Type B pancreatic cell (in vitro differentiated cells): ENCODE data around the gene CLDN7. TPM values are rescaled to one million over a fixed set of nuclear protein-coding genes. Genes with fewer than 3 reads are reported as not detected.
"Not testable (repeated sequence)": the region's sequence is repeated elsewhere in the genome, so short reads cannot be mapped to it uniquely, and the experiment has no call there.

Experiments
- DNase-seq: peaks from one replicate; pipeline ENCODE4 v3.0.0; 2021; ENCODE audit warnings: mixed read lengths; ENCODE audit not compliant: unreplicated experiment; ENCODE audit errors: extremely low spot score
- H3K27ac Mint-ChIP-seq: 2 replicates; pipeline ENCODE4 v1.8.0; 2021; ENCODE audit warnings: mild to moderate bottlenecking, mixed read lengths
- H3K27me3 Mint-ChIP-seq: 2 replicates; pipeline ENCODE4 v1.8.0; 2021; ENCODE audit warnings: mixed read lengths
- H3K36me3 Mint-ChIP-seq: 2 replicates; pipeline ENCODE4 v1.8.0; 2021; ENCODE audit warnings: mixed read lengths
- H3K4me1 Mint-ChIP-seq: one replicate; pipeline ENCODE4 v1.8.0; 2021; ENCODE audit warnings: mixed read lengths; ENCODE audit not compliant: unreplicated experiment
- H3K4me3 Mint-ChIP-seq: 2 replicates; pipeline ENCODE4 v1.8.0; 2021; ENCODE audit warnings: mild to moderate bottlenecking, mixed read lengths
- H3K9me3 Mint-ChIP-seq: 2 replicates; pipeline ENCODE4 v1.8.0; 2021; ENCODE audit warnings: mixed read lengths
- total RNA-seq: library from RNA; stranded (reverse); gene quantifications from 2 replicates; pipeline ENCODE4 v1.2.1, GENCODE V29; 2021; ENCODE audit warnings: low replicate concordance
- TF ChIP-seq, protein P1 (sequence below): fragments of 200-600 bp; sonication (generic); conservative IDR thresholded peaks from 2 replicates; pipeline ENCODE4 v1.5.0; 2021; ENCODE audit warnings: antibody characterized with exemption, mild to moderate bottlenecking

CLDN7 gene
- total RNA-seq, 1 donor from 2014 or later = 118 TPM

DNA sequence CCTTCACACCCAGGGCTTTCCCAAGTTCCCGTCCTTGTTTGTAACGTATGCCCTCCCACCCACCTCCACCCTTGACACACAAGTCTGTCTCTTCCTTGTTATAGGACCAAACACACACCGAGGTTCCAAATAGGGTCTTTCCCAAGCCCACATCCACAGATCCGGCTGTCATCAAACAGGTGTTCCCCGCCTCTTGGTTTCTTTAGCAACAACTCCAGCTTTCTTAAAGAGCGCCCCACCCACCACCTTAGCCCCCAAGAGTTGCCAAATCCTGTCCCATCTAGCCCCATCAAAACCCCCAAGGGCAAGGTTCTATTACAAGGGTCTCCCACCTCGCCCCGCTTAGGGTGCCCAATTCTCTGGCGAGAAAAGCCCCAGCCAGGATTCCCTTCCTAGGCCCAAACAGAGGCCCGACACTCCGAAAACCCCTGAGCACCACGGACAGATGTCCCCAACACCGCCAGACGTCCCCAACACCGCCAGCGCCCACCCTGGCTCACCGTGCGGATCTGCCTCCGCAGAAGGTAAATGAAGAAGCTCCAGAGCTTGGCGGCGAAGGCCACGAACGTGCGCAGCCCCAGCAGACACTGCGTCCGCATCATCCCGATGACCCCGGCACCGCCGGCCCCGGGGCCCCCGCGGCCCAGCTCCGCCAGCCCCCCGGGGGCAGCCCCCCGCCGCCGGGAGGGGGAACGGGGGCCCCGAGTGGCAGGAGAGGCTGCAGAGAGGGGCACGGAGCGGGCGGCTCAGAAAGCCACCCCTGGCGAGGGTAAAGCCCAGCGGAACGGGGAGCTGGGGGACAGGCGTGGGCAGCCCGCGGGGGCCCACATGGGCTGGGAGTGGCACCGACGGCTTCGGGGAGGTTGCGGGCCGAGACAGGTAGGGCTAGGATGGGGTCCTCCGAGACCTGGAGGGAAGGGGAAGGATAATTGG lies 11.3 kb downstream of the CLDN7 start:
- H3K27ac Mint-ChIP-seq = peak overlapping the region; percentile 92
- peaks cover 37% of the 10 kb centered on the region for H3K4me1 Mint-ChIP-seq
- H3K36me3 Mint-ChIP-seq = peaks cover 22% of the 10 kb centered on the region
- DNase-seq = no peak
- TF ChIP-seq, protein P1, sequence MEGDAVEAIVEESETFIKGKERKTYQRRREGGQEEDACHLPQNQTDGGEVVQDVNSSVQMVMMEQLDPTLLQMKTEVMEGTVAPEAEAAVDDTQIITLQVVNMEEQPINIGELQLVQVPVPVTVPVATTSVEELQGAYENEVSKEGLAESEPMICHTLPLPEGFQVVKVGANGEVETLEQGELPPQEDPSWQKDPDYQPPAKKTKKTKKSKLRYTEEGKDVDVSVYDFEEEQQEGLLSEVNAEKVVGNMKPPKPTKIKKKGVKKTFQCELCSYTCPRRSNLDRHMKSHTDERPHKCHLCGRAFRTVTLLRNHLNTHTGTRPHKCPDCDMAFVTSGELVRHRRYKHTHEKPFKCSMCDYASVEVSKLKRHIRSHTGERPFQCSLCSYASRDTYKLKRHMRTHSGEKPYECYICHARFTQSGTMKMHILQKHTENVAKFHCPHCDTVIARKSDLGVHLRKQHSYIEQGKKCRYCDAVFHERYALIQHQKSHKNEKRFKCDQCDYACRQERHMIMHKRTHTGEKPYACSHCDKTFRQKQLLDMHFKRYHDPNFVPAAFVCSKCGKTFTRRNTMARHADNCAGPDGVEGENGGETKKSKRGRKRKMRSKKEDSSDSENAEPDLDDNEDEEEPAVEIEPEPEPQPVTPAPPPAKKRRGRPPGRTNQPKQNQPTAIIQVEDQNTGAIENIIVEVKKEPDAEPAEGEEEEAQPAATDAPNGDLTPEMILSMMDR = no peak
- no peaks in the 10 kb centered on the region for H3K9me3 Mint-ChIP-seq
- H3K27me3 Mint-ChIP-seq = no peaks in the 10 kb centered on the region
- H3K4me3 Mint-ChIP-seq = peak overlapping the region; percentile 97

GRCh38 chr17:7249830-7250229 lies 12.4 kb downstream of the CLDN7 start:
- no peaks in the 10 kb centered on the region for H3K9me3 Mint-ChIP-seq
- H3K27ac Mint-ChIP-seq = peak overlapping the region; percentile 10
- peaks cover 37% of the 10 kb centered on the region for H3K4me1 Mint-ChIP-seq
- H3K36me3 Mint-ChIP-seq = peaks cover 23% of the 10 kb centered on the region
- H3K27me3 Mint-ChIP-seq = no peaks in the 10 kb centered on the region
- DNase-seq = no peak
- H3K4me3 Mint-ChIP-seq = peak overlapping the region; percentile 97
- TF ChIP-seq, protein P1 = no peak

DNA sequence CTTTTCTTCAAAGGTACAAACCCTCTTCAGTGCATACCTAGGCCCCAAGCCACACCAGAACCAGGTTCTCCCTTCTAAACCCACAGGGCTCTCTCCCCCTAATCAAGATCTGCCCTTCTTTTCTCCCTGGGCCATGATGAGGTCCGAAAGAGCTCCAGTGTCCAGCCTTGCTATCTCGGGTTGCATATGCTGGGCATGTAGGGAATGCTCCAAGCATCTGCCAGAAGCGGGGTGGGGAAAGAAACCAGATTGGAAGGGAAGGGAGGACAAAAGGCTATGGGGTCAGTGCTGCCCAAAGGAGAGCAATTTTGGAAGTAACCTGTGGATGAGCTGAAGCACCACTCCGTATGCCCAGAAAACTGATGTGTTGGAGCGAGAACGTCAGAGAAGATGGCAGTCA lies 13.1 kb downstream of the CLDN7 start:
- DNase-seq = no peak
- peaks cover 22% of the 10 kb centered on the region for H3K36me3 Mint-ChIP-seq
- peak overlapping the region; percentile 73 for H3K27ac Mint-ChIP-seq
- H3K27me3 Mint-ChIP-seq = no peaks in the 10 kb centered on the region
- H3K9me3 Mint-ChIP-seq = no peaks in the 10 kb centered on the region
- TF ChIP-seq, protein P1 = no peak
- H3K4me3 Mint-ChIP-seq = peak overlapping the region; percentile 97
- H3K4me1 Mint-ChIP-seq = peaks cover 37% of the 10 kb centered on the region

GRCh38 chr17:7248796-7249195 lies 13.5 kb downstream of the CLDN7 start:
- peaks cover 37% of the 10 kb centered on the region for H3K4me1 Mint-ChIP-seq
- no peak for DNase-seq
- H3K36me3 Mint-ChIP-seq = peaks cover 22% of the 10 kb centered on the region
- no peaks in the 10 kb centered on the region for H3K9me3 Mint-ChIP-seq
- TF ChIP-seq, protein P1 = no peak
- peak overlapping the region; percentile 73 for H3K27ac Mint-ChIP-seq
- H3K4me3 Mint-ChIP-seq = peak overlapping the region; percentile 97
- H3K27me3 Mint-ChIP-seq = no peaks in the 10 kb centered on the region

DNA sequence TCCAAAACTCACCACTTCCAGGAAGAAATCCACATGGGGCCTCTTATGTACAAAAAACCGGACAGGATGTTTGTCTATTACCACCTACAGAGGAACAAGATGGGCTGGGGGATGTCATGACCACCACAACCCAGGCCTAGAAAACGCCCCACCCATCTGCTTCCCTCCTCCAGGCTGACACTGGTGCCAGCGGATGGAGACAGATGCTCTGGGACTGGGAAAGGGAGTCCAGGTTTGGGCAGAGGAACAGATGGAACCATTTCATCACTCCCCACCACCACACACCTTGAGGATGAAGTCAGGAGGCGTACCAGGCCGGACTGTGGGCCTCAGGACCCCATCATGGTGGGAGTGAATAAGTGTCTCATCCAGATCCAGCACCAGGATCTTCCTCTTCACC lies 15.5 kb downstream of the CLDN7 start:
- DNase-seq = no peak
- Mint-ChIP-seq H3K36me3 (peaks cover 17% of the 10 kb centered on the region), H3K27me3 (peaks cover 4% of the 10 kb centered on the region), H3K9me3 (no peaks in the 10 kb centered on the region), H3K4me3 (peak overlapping the region; percentile 23), H3K27ac (peak overlapping the region; percentile 27), H3K4me1 (peaks cover 33% of the 10 kb centered on the region)
- TF ChIP-seq, protein P1 = no peak

DNA sequence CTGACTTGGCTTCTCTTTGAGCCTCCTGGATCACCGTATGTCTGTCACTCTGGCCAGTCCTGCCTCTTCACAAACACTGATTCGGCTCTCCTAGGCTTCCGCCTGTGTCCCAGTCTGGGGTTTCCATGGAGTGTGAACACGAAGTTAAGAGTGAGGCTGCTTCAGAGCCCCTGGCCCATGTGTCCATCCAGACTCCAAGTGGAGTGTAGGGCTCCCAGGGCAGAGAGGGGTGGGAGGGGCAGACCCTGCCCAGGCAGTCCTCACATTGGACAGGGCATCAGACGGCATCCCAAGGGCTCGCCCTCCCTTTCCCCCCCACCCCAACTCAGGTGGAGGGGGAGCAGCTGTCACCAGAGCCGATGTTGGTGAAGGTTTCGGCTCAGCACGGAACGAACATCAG lies 18.4 kb downstream of the CLDN7 start:
- Mint-ChIP-seq H3K4me1 (peaks cover 28% of the 10 kb centered on the region), H3K36me3 (peaks cover 28% of the 10 kb centered on the region), H3K4me3 (peak overlapping the region; percentile 98), H3K27ac (peak overlapping the region; percentile 97)
- not testable (repeated sequence) for H3K27me3 Mint-ChIP-seq, DNase-seq, H3K9me3 Mint-ChIP-seq
